Measurements from ENCODE around the gene ADGRB3. TPM values are rescaled to one million over a fixed set of nuclear protein-coding genes. Genes with fewer than 3 reads are reported as not detected.
A peak's percentile ranks its signal among the peaks of the same experiment; 100 is the strongest.

The ADGRB3 gene
- total and polyA plus RNA-seq, 7 donors = 0.60 to 11.5 (median 9.7) TPM; not detected in 1

- Histone ChIP-seq H3K9me3 (no peaks in the 10 kb centered on the region), H3K27me3 (peaks cover 0 to 11% (median 3%) of the 10 kb centered on the region in 3 donors), H3K36me3 (no peaks in the 10 kb centered on the region), H3K27ac (peak overlapping the region; percentile 22 to 50 (median 41)), H3K4me3 (peak overlapping the region; percentile 6 to 36 (median 22)), H3K4me1 (peaks cover 0 to 16% (median 13%) of the 10 kb centered on the region in 4 donors)
- DNase-seq = no peak
- intact Hi-C loops (cut with DNase I) = loop anchor here (2.0 to 5.0 kb wide), 2 partner anchors 139 to 332 kb away; no protein-coding TSS in a partner anchor
- TF ChIP-seq EP300 (IDR thresholded peaks at IDR 0.05) (no peak), POLR2AphosphoS5 (IDR thresholded peaks at IDR 0.05) (no peak), POLR2A (IDR thresholded peaks at IDR 0.05) (no peak)
- TF ChIP-seq, protein P1, sequence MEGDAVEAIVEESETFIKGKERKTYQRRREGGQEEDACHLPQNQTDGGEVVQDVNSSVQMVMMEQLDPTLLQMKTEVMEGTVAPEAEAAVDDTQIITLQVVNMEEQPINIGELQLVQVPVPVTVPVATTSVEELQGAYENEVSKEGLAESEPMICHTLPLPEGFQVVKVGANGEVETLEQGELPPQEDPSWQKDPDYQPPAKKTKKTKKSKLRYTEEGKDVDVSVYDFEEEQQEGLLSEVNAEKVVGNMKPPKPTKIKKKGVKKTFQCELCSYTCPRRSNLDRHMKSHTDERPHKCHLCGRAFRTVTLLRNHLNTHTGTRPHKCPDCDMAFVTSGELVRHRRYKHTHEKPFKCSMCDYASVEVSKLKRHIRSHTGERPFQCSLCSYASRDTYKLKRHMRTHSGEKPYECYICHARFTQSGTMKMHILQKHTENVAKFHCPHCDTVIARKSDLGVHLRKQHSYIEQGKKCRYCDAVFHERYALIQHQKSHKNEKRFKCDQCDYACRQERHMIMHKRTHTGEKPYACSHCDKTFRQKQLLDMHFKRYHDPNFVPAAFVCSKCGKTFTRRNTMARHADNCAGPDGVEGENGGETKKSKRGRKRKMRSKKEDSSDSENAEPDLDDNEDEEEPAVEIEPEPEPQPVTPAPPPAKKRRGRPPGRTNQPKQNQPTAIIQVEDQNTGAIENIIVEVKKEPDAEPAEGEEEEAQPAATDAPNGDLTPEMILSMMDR (IDR thresholded peaks at IDR 0.05) = no peak
- WGBS, 2 donors = 6 to 24% methylated on average over 13 of the region's 13 CpGs
These were observed 4.9 kb downstream of the ADGRB3 start for GRCh38 chr6:68639826-68640490.

DNA sequence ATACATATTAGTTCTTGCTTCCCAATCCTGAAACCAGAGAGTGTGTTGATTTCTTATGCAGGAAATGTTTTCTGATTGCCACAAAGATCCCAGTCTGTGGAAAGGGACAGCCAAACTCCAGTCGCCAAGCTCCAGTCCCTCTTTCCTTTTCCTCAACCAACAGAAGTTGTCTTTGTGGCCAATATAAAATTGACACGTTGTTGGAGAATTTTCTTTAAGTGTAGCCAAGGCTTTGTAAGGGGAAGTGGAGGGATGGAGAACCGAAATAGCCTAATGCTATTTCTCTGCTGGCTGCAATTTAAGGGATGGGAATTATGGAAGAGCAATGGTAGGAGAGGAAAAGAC, 5.4 kb downstream of the ADGRB3 start:
- H3K4me1 ChIP-seq = peaks cover 0 to 14% (median 11%) of the 10 kb centered on the region in 4 donors
- H3K9me3 ChIP-seq = no peaks in the 10 kb centered on the region
- H3K4me3 ChIP-seq = peak overlapping the region; percentile 6 to 36 (median 22)
- no peak for TF ChIP-seq EP300 (IDR thresholded peaks at IDR 0.05)
- TF ChIP-seq, protein P1 (IDR thresholded peaks at IDR 0.05) = no peak
- no peak for TF ChIP-seq POLR2A (IDR thresholded peaks at IDR 0.05)
- TF ChIP-seq POLR2AphosphoS5 (IDR thresholded peaks at IDR 0.05) = no peak
- peak overlapping the region; percentile 22 to 41 (median 32) for H3K27ac ChIP-seq
- no peaks in the 10 kb centered on the region for H3K36me3 ChIP-seq
- 12 to 14% methylated on average over 3 of the region's 3 CpGs for WGBS, 2 donors
- H3K27me3 ChIP-seq = peaks cover 0 to 11% (median 3%) of the 10 kb centered on the region in 3 donors
- intact Hi-C loops (cut with DNase I) = no loop called here
- no peak for DNase-seq

DNA sequence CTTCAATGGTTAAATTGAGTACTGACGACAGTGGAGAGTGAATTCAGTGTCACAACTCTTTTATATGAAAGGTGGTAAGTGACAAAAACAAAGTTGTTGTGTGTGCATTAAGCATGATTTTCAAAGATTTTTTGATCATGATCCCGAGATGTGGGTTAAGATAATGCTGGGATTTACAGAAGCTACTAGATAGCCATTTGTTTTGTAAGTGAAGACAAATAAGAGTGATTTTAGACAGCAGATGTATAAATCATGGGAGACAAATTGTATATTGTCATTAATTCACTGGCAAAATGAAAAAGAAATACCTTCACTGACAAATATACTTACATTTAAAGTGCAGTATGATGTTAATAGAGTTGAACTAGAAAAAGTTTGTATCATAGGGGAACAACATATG, 6.1 kb downstream of the ADGRB3 start:
- 51 to 73% methylated on average over 2 of the region's 2 CpGs for WGBS, 2 donors
- H3K27ac ChIP-seq = peak overlapping the region in 2 of 4 donors; percentile 4 to 22

DNA sequence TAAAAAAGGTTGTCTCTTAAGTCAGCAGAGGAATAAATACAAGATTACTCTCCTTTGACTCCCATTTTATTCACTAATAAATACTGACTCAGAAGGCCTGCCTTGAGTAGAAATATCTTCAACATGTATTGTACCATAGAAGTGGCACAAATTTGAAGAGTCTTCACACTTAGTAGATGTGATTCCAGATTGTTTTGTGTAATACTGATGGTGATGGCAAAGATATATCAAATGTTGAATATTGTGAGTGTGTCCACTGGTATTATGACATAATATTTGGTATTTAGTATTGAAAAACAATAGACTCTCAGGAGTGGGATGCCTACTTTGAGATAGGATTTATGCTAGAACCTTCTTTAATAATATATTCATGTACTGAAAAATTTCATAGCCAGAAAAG, 7.0 kb downstream of the ADGRB3 start:
- Histone ChIP-seq H3K4me3 (no peak overlapping the region), H3K4me1 (no peaks in the 10 kb centered on the region), H3K9me3 (no peaks in the 10 kb centered on the region), H3K27me3 (peaks cover 0 to 10% (median 3%) of the 10 kb centered on the region in 3 donors), H3K36me3 (no peaks in the 10 kb centered on the region), H3K27ac (no peak overlapping the region)
- no peak for DNase-seq
- intact Hi-C loops (cut with DNase I) = no loop called here
- TF ChIP-seq EP300 (IDR thresholded peaks at IDR 0.05) = no peak
- no peak for TF ChIP-seq POLR2AphosphoS5 (IDR thresholded peaks at IDR 0.05)
- TF ChIP-seq, protein P1 (IDR thresholded peaks at IDR 0.05) = no peak
- no peak for TF ChIP-seq POLR2A (IDR thresholded peaks at IDR 0.05)

More for the DNA sequence above, 6.1 kb downstream of the ADGRB3 start:
- Histone ChIP-seq H3K4me1 (peaks cover 0 to 7% (median 4%) of the 10 kb centered on the region in 4 donors), H3K9me3 (no peaks in the 10 kb centered on the region), H3K36me3 (no peaks in the 10 kb centered on the region), H3K4me3 (no peak overlapping the region), H3K27me3 (peaks cover 0 to 11% (median 3%) of the 10 kb centered on the region in 3 donors)
- intact Hi-C loops (cut with DNase I) = no loop called here
- no peak for DNase-seq
- TF ChIP-seq POLR2AphosphoS5 (IDR thresholded peaks at IDR 0.05) (no peak), POLR2A (IDR thresholded peaks at IDR 0.05) (no peak), EP300 (IDR thresholded peaks at IDR 0.05) (no peak)
- TF ChIP-seq, protein P1 (IDR thresholded peaks at IDR 0.05) = no peak

Measured in sigmoid colon (tissue), 7 donors.